Spleen (tissue), 11 donors: ENCODE measurements around the gene ZNF746. TPM values are rescaled to one million over a fixed set of nuclear protein-coding genes. Genes with fewer than 3 reads are reported as not detected.

Experiments used
- DNase-seq: peaks from one replicate; pipeline ENCODE4 v3.0.0-alpha.2; 2020
- H3K27ac ChIP-seq, 8 donors: fragments of 200-600 bp; sonication (generic) in 7 of 8; 1 replicate in 4 of 8; 2 replicates in 4 of 8; pipeline versions ENCODE4 v1.5.0 to v1.8.0; 2016 to 2021; ENCODE audit warnings: inconsistent platforms in 4 of 8, mild to moderate bottlenecking in 4 of 8, moderate library complexity in 1 of 8
- H3K27me3 ChIP-seq, 7 donors: fragments of 200-600 bp; sonication (generic) in 6 of 7; replicated peaks in 1 of 7; 1 replicate in 4 of 7; 2 replicates in 3 of 7; pipeline versions ENCODE4 v1.5.0 to v1.8.0; 2016 to 2021; ENCODE audit warnings: inconsistent platforms in 3 of 7, mild to moderate bottlenecking in 1 of 7
- H3K36me3 ChIP-seq, 6 donors: fragments of 200-600 bp; sonication (generic) in 5 of 6; 1 replicate in 4 of 6; 2 replicates in 2 of 6; pipeline versions ENCODE4 v1.5.0 to v1.8.0; 2016 to 2021; ENCODE audit warnings: inconsistent platforms in 2 of 6
- H3K4me1 ChIP-seq, 6 donors: fragments of 200-600 bp; sonication (generic) in 5 of 6; 1 replicate in 3 of 6; 2 replicates in 3 of 6; pipeline versions ENCODE4 v1.5.0 to v1.8.0; 2016 to 2021; ENCODE audit warnings: inconsistent platforms in 3 of 6
- H3K4me3 ChIP-seq, 8 donors: fragments of 200-600 bp; sonication (generic) in 7 of 8; 1 replicate in 4 of 8; 2 replicates in 4 of 8; pipeline versions ENCODE4 v1.5.0 to v1.8.0; 2016 to 2021; ENCODE audit warnings: inconsistent platforms in 4 of 8, mild to moderate bottlenecking in 4 of 8, moderate library complexity in 2 of 8
- H3K9me3 ChIP-seq, 8 donors: fragments of 200-600 bp; sonication (generic) in 7 of 8; 1 replicate in 4 of 8; 2 replicates in 4 of 8; pipeline versions ENCODE4 v1.5.0 to v1.8.0; 2016 to 2021; ENCODE audit warnings: inconsistent platforms in 4 of 8
- CTCF ChIP-seq, 11 experiments: fragments of 200-600 bp in 7 of 11; fragments of 450-650 bp in 4 of 11; sonication (generic) in 4 of 11; IDR thresholded peaks in 8 of 11; conservative IDR thresholded peaks in 3 of 11; 1 replicate in 7 of 11; 2 replicates in 4 of 11; pipeline versions ENCODE4 v1.4.0 to v1.8.0; 2016 to 2021; ENCODE audit warnings: antibody characterized with exemption in 11 of 11, inconsistent platforms in 4 of 11, mild to moderate bottlenecking in 1 of 11
- POLR2A ChIP-seq, 3 donors: fragments of 450-650 bp; IDR thresholded peaks; one replicate each; pipeline ENCODE4 v1.5.1; 2017; ENCODE audit warnings: antibody characterized with exemption in 3 of 3, mild to moderate bottlenecking in 1 of 3
- POLR2AphosphoS5 ChIP-seq, 3 donors: sonication (generic); formaldehyde crosslinking; IDR thresholded peaks; one replicate each; pipeline ENCODE4 v1.5.1; 2017; ENCODE audit warnings: antibody characterized with exemption in 3 of 3
- intact Hi-C: fragments of 100-400 bp; cut with DNase I; formaldehyde crosslinking; loops from one replicate; pipeline ENCODE4 v1.15.0; 2023; ENCODE audit warnings: low total_unique reads
- polyA plus RNA-seq, 3 donors: library from polyadenylated mRNA; stranded (reverse); fragments of 200-250 nt; gene quantifications; one replicate each; pipeline ENCODE4 v1.2.1, GENCODE V29; 2013
- total RNA-seq, 7 donors: library from RNA; depleted of rRNA in 3 of 7; stranded (reverse); fragments of >200 nt in 3 of 7; fragmentation: NEBNext Ultra II Directional in 4 of 7; extraction: Animal tissue kit (Norgen Biotek cat#: 25700) in 4 of 7; gene quantifications; one replicate each; pipeline versions ENCODE4 v1.1.0 to v1.2.1, GENCODE V29; 2016 to 2021
- donor health status: healthy with polysubstance abuse.
- donor health status: DM: no; HTN: no; CAD: no; lungs with moderate emphysema.
- donor health status: DM: no; HTN: no; CAD: no.
- donor health status: Bipolar disorder and iron deficiency.
- donor health status: healthy.
- donor health status: DM: no; HTN: no; CAD: no.
- donor health status: DM: yes; HTN: yes; CAD: no.

Gene ZNF746
- total and polyA plus RNA-seq, 10 donors: 6.1 to 46.5 (median 30.7) TPM

GRCh38 chr7:149524394-149524793 is 26.8 kb upstream of the ZNF746 start:
- Histone ChIP-seq H3K36me3 (no peaks in the 10 kb centered on the region), H3K27me3 (no peaks in the 10 kb centered on the region), H3K9me3 (peaks cover 8 to 57% (median 43%) of the 10 kb centered on the region in 8 donors), H3K27ac (no peak overlapping the region), H3K4me1 (no peaks in the 10 kb centered on the region), H3K4me3 (no peak overlapping the region)
- no peak for TF ChIP-seq POLR2AphosphoS5 (IDR thresholded peaks at IDR 0.05)
- no peak for TF ChIP-seq CTCF (IDR thresholded peaks at IDR 0.05 in 8 of 11, conservative IDR thresholded peaks at IDR 0.05 in 3 of 11)
- TF ChIP-seq POLR2A (IDR thresholded peaks at IDR 0.05): no peak
- DNase-seq: no peak
- intact Hi-C loops: no loop called here

GRCh38 chr7:149510248-149510647 is 12.6 kb upstream of the ZNF746 start:
- H3K27me3 ChIP-seq: no peaks in the 10 kb centered on the region

GRCh38 chr7:149509774-149510173 is 12.2 kb upstream of the ZNF746 start:
- H3K4me3 ChIP-seq: no peak overlapping the region
- peaks cover 10 to 95% (median 72%) of the 10 kb centered on the region in 8 donors for H3K9me3 ChIP-seq
- H3K27me3 ChIP-seq: no peaks in the 10 kb centered on the region
- no peak for DNase-seq
- no peak overlapping the region for H3K27ac ChIP-seq
- TF ChIP-seq POLR2AphosphoS5 (IDR thresholded peaks at IDR 0.05): no peak
- no peak for TF ChIP-seq POLR2A (IDR thresholded peaks at IDR 0.05)
- TF ChIP-seq CTCF (IDR thresholded peaks at IDR 0.05 in 8 of 11, conservative IDR thresholded peaks at IDR 0.05 in 3 of 11): no peak
- no peaks in the 10 kb centered on the region for H3K36me3 ChIP-seq
- intact Hi-C loops: loop anchor here (10.0 kb wide), 1 partner anchor 115 kb away; no protein-coding TSS in a partner anchor
- no peaks in the 10 kb centered on the region for H3K4me1 ChIP-seq

More at GRCh38 chr7:149510248-149510647, 12.6 kb upstream of the ZNF746 start:
- H3K4me1 ChIP-seq: no peaks in the 10 kb centered on the region
- H3K27ac ChIP-seq: no peak overlapping the region
- no peak for DNase-seq
- no peak for TF ChIP-seq POLR2AphosphoS5 (IDR thresholded peaks at IDR 0.05)
- TF ChIP-seq CTCF (IDR thresholded peaks at IDR 0.05 in 8 of 11, conservative IDR thresholded peaks at IDR 0.05 in 3 of 11): no peak
- TF ChIP-seq POLR2A (IDR thresholded peaks at IDR 0.05): no peak
- no peaks in the 10 kb centered on the region for H3K36me3 ChIP-seq
- intact Hi-C loops: no loop called here
- H3K9me3 ChIP-seq: peaks cover 10 to 91% (median 68%) of the 10 kb centered on the region in 8 donors
- H3K4me3 ChIP-seq: no peak overlapping the region

- H3K4me1 ChIP-seq: peaks cover 0 to under 1% (median 0%) of the 10 kb centered on the region in 6 donors
- no peak overlapping the region for H3K4me3 ChIP-seq
- H3K27ac ChIP-seq: no peak overlapping the region
- intact Hi-C loops: loop anchor here (10.0 kb wide), 1 partner anchor 119 kb away; no protein-coding TSS in a partner anchor
- TF ChIP-seq POLR2A (IDR thresholded peaks at IDR 0.05) (no peak), POLR2AphosphoS5 (IDR thresholded peaks at IDR 0.05) (no peak), CTCF (IDR thresholded peaks at IDR 0.05 in 8 of 11, conservative IDR thresholded peaks at IDR 0.05 in 3 of 11) (no peak)
- H3K9me3 ChIP-seq: peaks cover 6 to 56% (median 44%) of the 10 kb centered on the region in 8 donors
- no peak for DNase-seq
- no peaks in the 10 kb centered on the region for H3K36me3 ChIP-seq
- H3K27me3 ChIP-seq: no peaks in the 10 kb centered on the region
These were observed 7.9 kb upstream of the ZNF746 start for GRCh38 chr7:149505551-149505950.
